Activated CD4-positive, CD25-positive, alpha-beta regulatory T cell treated with anti-CD3 and anti-CD28 coated beads, Interleukin-2, amount 50 U/mL, for 24 hours (primary cell): ENCODE data around the gene SHISA4.
A peak's percentile ranks its signal among the peaks of the same experiment; 100 is the strongest.
"Not testable (repeated sequence)": the region's sequence is repeated elsewhere in the genome, so short reads cannot be mapped to it uniquely, and the experiment has no call there.

Experiments used
- ATAC-seq, 2 donors: fragments of 150-1000 bp; cut with Tn5 transposase; one replicate each; pipeline ENCODE4 v1.10.0; 2021; ENCODE audit warnings: mild to moderate bottlenecking in 1 of 2, moderate library complexity in 1 of 2

Gene SHISA4

GRCh38 chr1:201888282-201889089 lies at the start of gene SHISA4:
Gene SHISA4, plus strand, starts transcription at chr1:201888898. Its CDS starts 97 bp downstream, at chr1:201888995.
- peak; percentile 52 to 57 for ATAC-seq

DNA sequence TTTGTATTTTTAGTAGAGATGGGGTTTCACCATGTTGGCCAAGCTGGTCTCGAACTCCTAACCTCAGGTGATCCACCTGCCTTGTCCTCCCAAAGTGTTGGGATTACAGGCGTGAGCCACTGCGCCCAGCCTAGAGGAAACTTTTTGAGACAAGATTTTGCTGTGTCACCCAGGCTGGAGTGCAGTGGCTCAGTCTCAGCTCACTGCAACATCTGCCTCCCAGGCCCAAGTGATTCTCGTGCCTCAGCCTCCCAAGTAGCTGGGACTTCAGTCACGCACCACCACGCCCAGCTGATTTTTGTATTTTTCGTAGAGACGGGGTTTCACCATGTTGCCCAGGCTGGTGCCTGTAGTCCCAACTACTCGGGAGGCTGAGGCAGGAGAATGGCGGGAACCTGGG lies 49.6 kb upstream of the SHISA4 start:
- not testable (repeated sequence) for ATAC-seq

GRCh38 chr1:201840055-201840454 lies 48.6 kb upstream of the SHISA4 start:
- no peak for ATAC-seq

GRCh38 chr1:201840490-201840889 lies 48.2 kb upstream of the SHISA4 start:
- ATAC-seq = no peak

- no peak for ATAC-seq
Observed at GRCh38 chr1:201841265-201841912, 47.3 kb upstream of the SHISA4 start.

DNA sequence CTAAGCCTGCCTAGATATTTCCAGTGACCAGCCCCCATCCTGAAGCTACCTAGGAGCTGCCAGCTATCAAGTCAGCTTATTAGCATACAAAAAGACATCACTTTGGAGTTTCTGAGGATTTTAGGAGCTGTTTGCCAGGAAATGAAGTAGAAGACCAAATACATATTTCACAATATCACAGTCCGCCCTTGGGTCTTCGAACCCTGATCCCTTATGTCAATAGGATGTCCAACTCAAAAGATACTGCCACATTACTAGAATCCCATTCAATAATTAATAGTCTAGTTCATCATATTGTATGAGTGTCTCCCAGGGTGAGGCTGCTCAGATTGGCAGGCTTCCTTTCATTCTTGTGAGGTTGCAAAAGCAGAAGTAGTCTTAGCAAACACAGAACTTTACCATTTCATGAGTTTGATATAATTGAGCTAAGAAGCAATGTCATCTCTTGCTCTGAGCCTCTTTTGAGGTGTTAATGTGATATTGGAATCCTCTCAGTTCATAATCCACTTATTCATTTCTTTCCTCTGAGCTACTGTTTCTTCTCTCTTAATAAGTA lies 46.1 kb upstream of the SHISA4 start:
- ATAC-seq = no peak

GRCh38 chr1:201845331-201846083 lies 43.2 kb upstream of the SHISA4 start:
- peak in 1 of 2 donors; percentile 38 for ATAC-seq

GRCh38 chr1:201847150-201847549 lies 41.5 kb upstream of the SHISA4 start:
- no peak for ATAC-seq

DNA sequence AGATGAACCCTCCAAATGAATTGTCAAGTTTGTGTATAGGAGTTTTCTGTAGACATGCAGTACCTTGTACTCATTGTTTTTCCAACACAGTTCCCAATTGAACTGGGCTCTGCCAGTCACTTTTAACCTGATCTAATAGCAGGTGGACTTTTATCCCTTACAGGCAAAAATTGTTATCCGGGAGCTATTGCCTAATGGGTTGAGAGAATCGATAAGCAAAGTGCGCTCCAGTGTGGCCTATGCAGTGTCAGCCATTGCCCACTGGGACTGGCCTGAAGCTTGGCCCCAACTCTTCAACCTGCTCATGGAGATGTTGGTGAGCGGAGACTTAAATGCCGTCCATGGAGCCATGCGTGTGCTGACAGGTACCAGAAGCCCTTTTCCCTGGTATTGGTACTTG lies 40.5 kb upstream of the SHISA4 start:
- no peak for ATAC-seq

DNA sequence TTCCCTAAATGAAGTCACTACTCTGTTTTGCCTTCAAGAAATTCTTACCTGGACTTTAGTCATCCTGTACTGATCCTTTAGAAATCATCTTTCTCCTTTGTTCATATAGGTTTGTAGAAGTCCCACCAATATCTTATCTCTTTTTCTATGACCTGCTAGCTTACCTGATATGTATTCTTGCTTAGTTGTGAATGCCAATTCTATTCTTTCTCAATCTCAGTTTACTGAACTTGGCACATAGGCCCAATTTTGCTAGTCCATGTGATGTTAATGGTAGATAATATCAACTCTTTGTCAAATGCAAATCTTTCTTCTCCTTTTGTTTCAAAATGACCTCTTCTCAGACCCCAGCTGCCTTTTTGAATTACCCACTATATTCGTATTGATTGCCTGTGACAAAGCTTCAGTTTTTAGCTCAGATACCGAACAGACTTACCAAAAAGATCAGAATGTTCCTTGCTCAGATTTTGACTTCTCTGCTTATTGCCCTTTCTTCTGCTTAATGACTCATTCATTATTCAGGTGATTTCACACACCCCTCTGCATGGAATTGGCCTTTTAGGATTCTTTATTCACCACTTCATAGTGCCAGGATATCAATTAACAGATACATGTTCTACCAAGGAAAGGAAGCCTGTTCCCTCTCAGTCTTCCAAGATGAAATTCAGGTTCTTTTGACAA lies 39.2 kb upstream of the SHISA4 start:
- no peak for ATAC-seq

- no peak for ATAC-seq
Observed at GRCh38 chr1:201850053-201850397, 38.7 kb upstream of the SHISA4 start.

DNA sequence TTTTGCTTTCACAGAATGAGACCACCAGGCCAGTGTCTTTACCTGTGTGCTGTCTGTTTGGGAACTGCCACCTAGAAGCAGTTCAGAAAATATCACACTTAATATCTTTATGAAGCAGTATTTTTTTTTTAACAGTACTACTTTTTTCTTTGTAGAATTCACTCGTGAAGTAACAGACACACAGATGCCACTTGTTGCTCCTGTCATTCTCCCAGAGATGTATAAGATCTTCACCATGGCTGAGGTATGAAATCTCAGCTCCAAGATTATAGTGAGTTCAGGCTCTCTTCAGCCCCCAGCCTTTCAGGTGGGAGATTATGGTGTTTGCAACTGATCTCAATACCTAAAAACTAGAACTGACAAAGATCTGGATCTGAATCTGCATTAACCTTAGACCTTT lies 36.7 kb upstream of the SHISA4 start:
- no peak for ATAC-seq

- not testable (repeated sequence) for ATAC-seq
Observed at GRCh38 chr1:201856722-201857121, 32.0 kb upstream of the SHISA4 start.

DNA sequence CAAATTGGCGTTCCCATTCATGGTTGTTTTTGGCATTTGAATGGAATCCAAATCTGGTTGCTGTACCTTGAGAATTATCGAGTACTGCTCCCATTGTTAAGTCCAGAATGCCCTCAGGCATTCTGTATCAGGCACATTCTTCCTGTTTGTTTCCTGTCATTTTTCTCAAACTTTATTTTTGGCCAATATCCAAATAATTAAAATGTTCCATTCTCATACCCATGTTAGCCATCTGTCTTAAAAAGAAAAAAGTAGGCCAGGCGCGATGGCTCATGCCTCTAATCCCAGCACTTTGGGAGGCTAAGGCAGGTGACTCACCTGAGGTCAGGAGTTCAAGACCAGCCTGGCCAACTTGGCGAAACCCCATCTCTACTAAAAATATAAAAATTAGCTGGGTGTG lies 29.3 kb upstream of the SHISA4 start:
- ATAC-seq = no peak

- ATAC-seq = no peak
Observed at GRCh38 chr1:201861448-201861847, 27.2 kb upstream of the SHISA4 start.

- ATAC-seq = no peak
Observed at GRCh38 chr1:201870397-201870796, 18.3 kb upstream of the SHISA4 start.

DNA sequence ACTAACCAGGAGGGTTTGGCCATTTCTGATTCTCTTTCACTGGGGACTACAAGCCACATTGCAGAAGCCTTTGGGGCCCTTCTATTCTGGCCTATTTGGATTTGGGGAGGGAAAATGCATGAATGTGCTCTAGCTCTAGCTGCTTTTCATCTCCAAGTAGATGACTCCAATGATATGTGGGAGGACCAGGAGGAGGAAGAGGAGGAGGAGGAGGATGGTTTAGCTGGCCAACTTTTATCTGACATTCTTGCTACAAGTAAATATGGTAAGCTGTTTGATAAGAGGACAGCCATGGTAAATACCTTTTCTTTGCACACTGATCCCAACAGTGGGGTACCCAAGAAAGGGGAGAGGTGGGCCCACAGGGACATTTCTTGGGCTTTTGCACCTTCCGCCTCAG lies 14.0 kb upstream of the SHISA4 start:
- no peak for ATAC-seq

GRCh38 chr1:201876148-201876818 lies 12.4 kb upstream of the SHISA4 start:
- no peak for ATAC-seq

GRCh38 chr1:201877877-201878401 lies 10.8 kb upstream of the SHISA4 start:
- peak in 1 of 2 donors; percentile 30 for ATAC-seq

DNA sequence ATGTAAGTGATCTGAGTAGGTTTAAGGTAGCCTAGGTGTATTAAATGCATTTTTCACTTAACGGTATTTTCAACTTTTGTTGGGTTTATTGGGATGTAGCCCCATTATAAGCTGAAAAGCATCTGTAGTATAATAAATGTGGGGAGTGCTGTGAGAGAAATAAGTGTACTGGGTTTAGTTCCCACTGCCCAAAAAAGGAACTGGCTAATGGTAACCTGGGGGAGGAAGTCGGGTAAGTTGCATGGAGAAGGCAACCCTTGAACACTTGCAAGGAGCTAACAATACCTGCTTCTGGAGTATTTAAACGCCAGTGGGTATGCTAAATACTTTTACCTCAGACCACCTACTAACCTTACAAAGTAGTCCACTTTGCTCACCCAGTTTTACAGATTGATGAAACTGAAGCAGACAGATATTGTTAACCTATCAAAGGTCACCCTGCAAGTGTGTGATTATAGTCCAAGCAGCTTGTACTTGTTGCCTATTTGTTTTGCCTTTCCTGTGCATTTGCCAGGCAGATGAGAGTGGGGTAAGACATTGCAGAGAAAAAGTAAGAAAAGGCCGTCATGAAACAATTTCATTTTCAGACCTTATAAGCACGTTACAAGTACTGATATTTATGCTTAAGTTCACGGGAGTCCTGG lies 7.6 kb upstream of the SHISA4 start:
- ATAC-seq = no peak

DNA sequence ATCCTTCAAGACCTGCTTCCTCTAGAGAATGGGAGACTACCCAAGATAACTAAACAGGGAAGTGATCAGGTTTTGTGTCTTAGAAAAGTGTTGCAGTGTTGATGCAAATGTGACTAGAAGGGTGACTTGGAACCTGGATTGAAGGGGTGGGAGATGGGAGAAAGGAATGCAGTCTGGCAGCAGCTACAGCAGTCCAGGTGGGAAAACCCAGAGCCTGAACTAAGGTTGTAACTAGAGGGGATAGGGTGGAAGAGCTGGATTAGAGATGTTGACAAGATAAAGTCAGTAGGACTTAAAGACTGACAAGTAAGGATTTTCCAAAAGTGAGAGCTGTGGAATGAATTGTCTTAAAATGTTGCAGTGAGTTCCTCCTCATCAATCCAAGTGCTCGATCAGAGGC lies 7.1 kb upstream of the SHISA4 start:
- no peak for ATAC-seq
